K562 (cell line): Measurements from ENCODE around the gene POLR2L. TPM values are rescaled to one million over a fixed set of nuclear protein-coding genes. Genes with fewer than 3 reads are reported as not detected.

Experiments
- CXXC5 ChIP-seq: fragments of 250-450 bp; sonication (Bioruptor Pico); IDR thresholded peaks from 2 replicates; pipeline ENCODE4 v1.8.0; 2022; ENCODE audit warnings: inconsistent platforms, mild to moderate bottlenecking, moderate library complexity
- ESRRB ChIP-seq: fragments of 250-450 bp; sonication (Bioruptor Pico); IDR thresholded peaks from 2 replicates; pipeline ENCODE4 v1.5.0; 2020; ENCODE audit warnings: mild to moderate bottlenecking, moderate library complexity, borderline replicate concordance
- MYC ChIP-seq, 2 experiments: fragments of 250-450 bp in 1 of 2; sonication (Bioruptor Pico) in 1 of 2; IDR thresholded peaks; 2 replicates each; pipeline versions ENCODE4 v1.5.1 to v1.6.1; 2012 to 2021; ENCODE audit warnings: low read depth in 2 of 2, borderline replicate concordance in 1 of 2, improper control_type of control experiment in 1 of 2, low read length in 1 of 2, mild to moderate bottlenecking in 1 of 2, moderate library complexity in 1 of 2
- NFIC ChIP-seq: fragments of 450-650 bp; IDR thresholded peaks from 2 replicates; pipeline ENCODE4 v1.6.1; 2017; ENCODE audit warnings: mild to moderate bottlenecking, inconsistent platforms
- NUFIP1 ChIP-seq: fragments of 450-650 bp; IDR thresholded peaks from 2 replicates; pipeline ENCODE4 v1.6.1; 2018; ENCODE audit not compliant: partially characterized antibody
- SIN3B ChIP-seq: fragments of 450-650 bp; IDR thresholded peaks from 2 replicates; pipeline ENCODE4 v1.6.1; 2017; ENCODE audit warnings: low read depth, mild to moderate bottlenecking, moderate library complexity
- TAF1 ChIP-seq: IDR thresholded peaks from 2 replicates; pipeline ENCODE4 v1.6.1; 2011; ENCODE audit warnings: mild to moderate bottlenecking, low read length, moderate library complexity; ENCODE audit not compliant: insufficient read depth, control insufficient read depth, severe bottlenecking; ENCODE audit errors: extremely low read depth
- YY1 ChIP-seq, 3 experiments: IDR thresholded peaks; 2 replicates each; pipeline ENCODE4 v1.6.1; 2011; ENCODE audit warnings: low read length in 2 of 3, mild to moderate bottlenecking in 2 of 3, moderate library complexity in 2 of 3, borderline replicate concordance in 1 of 3, control low read depth in 1 of 3, low read depth in 1 of 3; ENCODE audit not compliant: insufficient read depth in 3 of 3, insufficient replicate concordance in 2 of 3, control insufficient read depth in 1 of 3, insufficient read length in 1 of 3; ENCODE audit errors: extremely low read depth in 1 of 3
- ZBTB17 ChIP-seq: fragments of 450-650 bp; formaldehyde crosslinking; IDR thresholded peaks from 2 replicates; pipeline ENCODE4 v1.4.0; 2020; ENCODE audit warnings: mild to moderate bottlenecking
- polyA plus RNA-seq, 8 experiments: library from polyadenylated mRNA; depleted of rRNA in 4 of 8; stranded (reverse) in 5 of 8; unstranded in 3 of 8; fragments of >200 nt; fragmentation: Nextera tagmentation in 2 of 8; fragmentation: Illumina TruSeq in 1 of 8; extraction: Ambion mirVana in 2 of 8; extraction: Trizol in 1 of 8; gene quantifications; 2 replicates each; pipeline versions ENCODE4 v1.2.1 to v1.2.3, GENCODE V29; 2011 to 2014; ENCODE audit warnings: inconsistent platforms in 1 of 8, missing spikeins in 1 of 8
- total RNA-seq, 7 experiments: library from RNA; depleted of rRNA in 6 of 7; stranded (reverse); fragments of >200 nt in 6 of 7; fragmentation: Illumina TruSeq in 2 of 7; extraction: Trizol in 2 of 7; gene quantifications; 2 replicates each; pipeline versions ENCODE4 v1.2.1 to v1.2.3, GENCODE V29; 2011 to 2021; ENCODE audit warnings: low replicate concordance in 1 of 7
- TF ChIP-seq, protein P1 (sequence below): fragments of 450-650 bp; IDR thresholded peaks from 2 replicates; pipeline ENCODE4 v1.6.1; 2018; ENCODE audit not compliant: partially characterized antibody
- TF ChIP-seq, protein P2 (sequence below): fragments of 250-450 bp; sonication (Bioruptor Pico); IDR thresholded peaks from 2 replicates; pipeline ENCODE4 v1.9.0; 2021; ENCODE audit warnings: mild to moderate bottlenecking, inconsistent platforms
- TF ChIP-seq, protein P3 (sequence below): fragments of 450-650 bp; formaldehyde crosslinking; IDR thresholded peaks from 2 replicates; pipeline ENCODE4 v1.4.0; 2020; ENCODE audit warnings: mild to moderate bottlenecking, mixed read lengths
- TF ChIP-seq, protein P4 (sequence below): fragments of 250-450 bp; sonication (Bioruptor Pico); IDR thresholded peaks from 2 replicates; pipeline ENCODE4 v1.4.0; 2020; ENCODE audit warnings: borderline replicate concordance
- TF ChIP-seq, protein P5 (sequence below): fragments of 250-450 bp; sonication (Bioruptor Pico); IDR thresholded peaks from 2 replicates; pipeline ENCODE4 v1.8.0; 2022; ENCODE audit warnings: moderate library complexity, mild to moderate bottlenecking, inconsistent platforms

Gene POLR2L
- total and polyA plus RNA-seq, 9 of the 15 experiments (the other 6 are each of a cell fraction or from before 2014, with no cell fraction given) = 38.3 to 688 (median 108) TPM

DNA sequence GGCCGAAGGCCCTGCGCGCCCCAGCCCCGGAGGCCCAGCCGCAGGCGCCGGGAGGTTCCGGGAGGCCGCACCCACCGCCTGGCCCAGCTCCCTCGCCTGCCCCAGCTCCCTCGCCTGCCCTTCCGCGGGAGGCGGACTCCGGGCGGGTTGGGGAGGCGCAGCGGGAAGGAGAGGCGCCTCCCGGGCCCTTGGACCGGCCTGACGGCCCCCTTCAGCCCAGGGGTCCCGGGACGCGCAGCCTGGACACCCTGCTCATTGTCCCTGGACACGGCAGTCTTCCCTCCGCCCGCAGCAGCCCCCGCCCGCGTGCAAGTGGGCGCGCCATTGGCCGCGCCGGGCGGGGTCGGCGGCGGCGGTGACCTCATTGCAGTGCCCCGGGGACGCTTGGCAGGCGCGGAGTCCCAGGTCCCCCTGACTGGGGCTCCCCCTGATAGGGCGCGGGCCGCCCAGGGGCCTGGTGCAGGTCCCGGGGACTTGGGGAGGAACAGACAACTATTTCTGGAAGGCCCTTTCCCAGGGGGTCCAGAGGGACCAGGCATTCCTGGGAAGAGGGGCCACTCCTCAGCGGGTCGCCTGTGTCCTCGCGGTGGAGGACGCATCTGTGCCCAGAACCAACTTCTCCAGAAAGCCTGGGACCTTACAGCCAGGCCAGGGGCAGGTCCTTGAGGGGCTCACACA, 9.1 kb downstream of the POLR2L start (continued):
- 0 out of 2 replicates have a peak, but pooled peaks have one; percentile 29 for TF ChIP-seq SIN3B
- TF ChIP-seq, protein P1, sequence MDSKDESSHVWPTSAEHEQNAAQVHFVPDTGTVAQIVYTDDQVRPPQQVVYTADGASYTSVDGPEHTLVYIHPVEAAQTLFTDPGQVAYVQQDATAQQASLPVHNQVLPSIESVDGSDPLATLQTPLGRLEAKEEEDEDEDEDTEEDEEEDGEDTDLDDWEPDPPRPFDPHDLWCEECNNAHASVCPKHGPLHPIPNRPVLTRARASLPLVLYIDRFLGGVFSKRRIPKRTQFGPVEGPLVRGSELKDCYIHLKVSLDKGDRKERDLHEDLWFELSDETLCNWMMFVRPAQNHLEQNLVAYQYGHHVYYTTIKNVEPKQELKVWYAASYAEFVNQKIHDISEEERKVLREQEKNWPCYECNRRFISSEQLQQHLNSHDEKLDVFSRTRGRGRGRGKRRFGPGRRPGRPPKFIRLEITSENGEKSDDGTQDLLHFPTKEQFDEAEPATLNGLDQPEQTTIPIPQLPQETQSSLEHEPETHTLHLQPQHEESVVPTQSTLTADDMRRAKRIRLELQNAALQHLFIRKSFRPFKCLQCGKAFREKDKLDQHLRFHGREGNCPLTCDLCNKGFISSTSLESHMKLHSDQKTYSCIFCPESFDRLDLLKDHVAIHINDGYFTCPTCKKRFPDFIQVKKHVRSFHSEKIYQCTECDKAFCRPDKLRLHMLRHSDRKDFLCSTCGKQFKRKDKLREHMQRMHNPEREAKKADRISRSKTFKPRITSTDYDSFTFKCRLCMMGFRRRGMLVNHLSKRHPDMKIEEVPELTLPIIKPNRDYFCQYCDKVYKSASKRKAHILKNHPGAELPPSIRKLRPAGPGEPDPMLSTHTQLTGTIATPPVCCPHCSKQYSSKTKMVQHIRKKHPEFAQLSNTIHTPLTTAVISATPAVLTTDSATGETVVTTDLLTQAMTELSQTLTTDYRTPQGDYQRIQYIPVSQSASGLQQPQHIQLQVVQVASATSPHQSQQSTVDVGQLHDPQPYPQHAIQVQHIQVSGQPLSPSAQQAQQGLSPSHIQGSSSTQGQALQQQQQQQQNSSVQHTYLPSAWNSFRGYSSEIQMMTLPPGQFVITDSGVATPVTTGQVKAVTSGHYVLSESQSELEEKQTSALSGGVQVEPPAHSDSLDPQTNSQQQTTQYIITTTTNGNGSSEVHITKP = peak; percentile 13
- TF ChIP-seq NFIC = 0 out of 2 replicates have a peak, but pooled peaks have one; percentile 9
- TF ChIP-seq, protein P2, sequence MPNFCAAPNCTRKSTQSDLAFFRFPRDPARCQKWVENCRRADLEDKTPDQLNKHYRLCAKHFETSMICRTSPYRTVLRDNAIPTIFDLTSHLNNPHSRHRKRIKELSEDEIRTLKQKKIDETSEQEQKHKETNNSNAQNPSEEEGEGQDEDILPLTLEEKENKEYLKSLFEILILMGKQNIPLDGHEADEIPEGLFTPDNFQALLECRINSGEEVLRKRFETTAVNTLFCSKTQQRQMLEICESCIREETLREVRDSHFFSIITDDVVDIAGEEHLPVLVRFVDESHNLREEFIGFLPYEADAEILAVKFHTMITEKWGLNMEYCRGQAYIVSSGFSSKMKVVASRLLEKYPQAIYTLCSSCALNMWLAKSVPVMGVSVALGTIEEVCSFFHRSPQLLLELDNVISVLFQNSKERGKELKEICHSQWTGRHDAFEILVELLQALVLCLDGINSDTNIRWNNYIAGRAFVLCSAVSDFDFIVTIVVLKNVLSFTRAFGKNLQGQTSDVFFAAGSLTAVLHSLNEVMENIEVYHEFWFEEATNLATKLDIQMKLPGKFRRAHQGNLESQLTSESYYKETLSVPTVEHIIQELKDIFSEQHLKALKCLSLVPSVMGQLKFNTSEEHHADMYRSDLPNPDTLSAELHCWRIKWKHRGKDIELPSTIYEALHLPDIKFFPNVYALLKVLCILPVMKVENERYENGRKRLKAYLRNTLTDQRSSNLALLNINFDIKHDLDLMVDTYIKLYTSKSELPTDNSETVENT (CRISPR knock-in tag) = no peak
- no peak for TF ChIP-seq ZBTB17
- TF ChIP-seq TAF1 = peak; percentile 49
- TF ChIP-seq MYC (IDR thresholded peaks at IDR 0.05; ENCODE audit: low read depth, low read length) = no peak; the same call in 1 of the 2 replicates
- no peak for TF ChIP-seq MYC (CRISPR knock-in tag; IDR thresholded peaks at IDR 0.05; ENCODE audit: borderline replicate concordance, low read depth)
- TF ChIP-seq CXXC5 (CRISPR knock-in tag) = peak; percentile 60
- TF ChIP-seq, protein P3, sequence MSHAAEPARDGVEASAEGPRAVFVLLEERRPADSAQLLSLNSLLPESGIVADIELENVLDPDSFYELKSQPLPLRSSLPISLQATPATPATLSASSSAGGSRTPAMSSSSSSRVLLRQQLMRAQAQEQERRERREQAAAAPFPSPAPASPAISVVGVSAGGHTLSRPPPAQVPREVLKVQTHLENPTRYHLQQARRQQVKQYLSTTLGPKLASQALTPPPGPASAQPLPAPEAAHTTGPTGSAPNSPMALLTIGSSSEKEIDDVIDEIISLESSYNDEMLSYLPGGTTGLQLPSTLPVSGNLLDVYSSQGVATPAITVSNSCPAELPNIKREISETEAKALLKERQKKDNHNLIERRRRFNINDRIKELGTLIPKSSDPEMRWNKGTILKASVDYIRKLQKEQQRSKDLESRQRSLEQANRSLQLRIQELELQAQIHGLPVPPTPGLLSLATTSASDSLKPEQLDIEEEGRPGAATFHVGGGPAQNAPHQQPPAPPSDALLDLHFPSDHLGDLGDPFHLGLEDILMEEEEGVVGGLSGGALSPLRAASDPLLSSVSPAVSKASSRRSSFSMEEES (CRISPR knock-in tag) = no peak
- no peak for TF ChIP-seq ESRRB (CRISPR knock-in tag)
- no peak for TF ChIP-seq NUFIP1
- TF ChIP-seq, protein P4, sequence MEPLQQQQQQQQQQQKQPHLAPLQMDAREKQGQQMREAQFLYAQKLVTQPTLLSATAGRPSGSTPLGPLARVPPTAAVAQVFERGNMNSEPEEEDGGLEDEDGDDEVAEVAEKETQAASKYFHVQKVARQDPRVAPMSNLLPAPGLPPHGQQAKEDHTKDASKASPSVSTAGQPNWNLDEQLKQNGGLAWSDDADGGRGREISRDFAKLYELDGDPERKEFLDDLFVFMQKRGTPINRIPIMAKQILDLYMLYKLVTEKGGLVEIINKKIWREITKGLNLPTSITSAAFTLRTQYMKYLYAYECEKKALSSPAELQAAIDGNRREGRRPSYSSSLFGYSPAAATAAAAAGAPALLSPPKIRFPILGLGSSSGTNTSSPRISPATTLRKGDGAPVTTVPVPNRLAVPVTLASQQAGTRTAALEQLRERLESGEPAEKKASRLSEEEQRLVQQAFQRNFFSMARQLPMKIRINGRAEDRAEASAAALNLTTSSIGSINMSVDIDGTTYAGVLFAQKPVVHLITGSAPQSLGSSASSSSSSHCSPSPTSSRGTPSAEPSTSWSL = no peak
- TF ChIP-seq, protein P5, sequence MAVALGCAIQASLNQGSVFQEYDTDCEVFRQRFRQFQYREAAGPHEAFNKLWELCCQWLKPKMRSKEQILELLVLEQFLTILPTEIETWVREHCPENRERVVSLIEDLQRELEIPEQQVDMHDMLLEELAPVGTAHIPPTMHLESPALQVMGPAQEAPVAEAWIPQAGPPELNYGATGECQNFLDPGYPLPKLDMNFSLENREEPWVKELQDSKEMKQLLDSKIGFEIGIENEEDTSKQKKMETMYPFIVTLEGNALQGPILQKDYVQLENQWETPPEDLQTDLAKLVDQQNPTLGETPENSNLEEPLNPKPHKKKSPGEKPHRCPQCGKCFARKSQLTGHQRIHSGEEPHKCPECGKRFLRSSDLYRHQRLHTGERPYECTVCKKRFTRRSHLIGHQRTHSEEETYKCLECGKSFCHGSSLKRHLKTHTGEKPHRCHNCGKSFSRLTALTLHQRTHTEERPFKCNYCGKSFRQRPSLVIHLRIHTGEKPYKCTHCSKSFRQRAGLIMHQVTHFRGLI (CRISPR knock-in tag) = no peak
- peak in 2 of 3 experiments; percentile 81 to 90 for TF ChIP-seq YY1 (IDR thresholded peaks at IDR 0.05; ENCODE audit: borderline replicate concordance in 1 of 3, control insufficient read depth in 1 of 3, extremely low read depth in 1 of 3, insufficient read depth in 3 of 3, insufficient read length in 1 of 3, insufficient replicate concordance in 2 of 3, low read depth in 1 of 3, low read length in 2 of 3)
